ENCODE measurements around the gene ETS1.

Gene ETS1

DNA sequence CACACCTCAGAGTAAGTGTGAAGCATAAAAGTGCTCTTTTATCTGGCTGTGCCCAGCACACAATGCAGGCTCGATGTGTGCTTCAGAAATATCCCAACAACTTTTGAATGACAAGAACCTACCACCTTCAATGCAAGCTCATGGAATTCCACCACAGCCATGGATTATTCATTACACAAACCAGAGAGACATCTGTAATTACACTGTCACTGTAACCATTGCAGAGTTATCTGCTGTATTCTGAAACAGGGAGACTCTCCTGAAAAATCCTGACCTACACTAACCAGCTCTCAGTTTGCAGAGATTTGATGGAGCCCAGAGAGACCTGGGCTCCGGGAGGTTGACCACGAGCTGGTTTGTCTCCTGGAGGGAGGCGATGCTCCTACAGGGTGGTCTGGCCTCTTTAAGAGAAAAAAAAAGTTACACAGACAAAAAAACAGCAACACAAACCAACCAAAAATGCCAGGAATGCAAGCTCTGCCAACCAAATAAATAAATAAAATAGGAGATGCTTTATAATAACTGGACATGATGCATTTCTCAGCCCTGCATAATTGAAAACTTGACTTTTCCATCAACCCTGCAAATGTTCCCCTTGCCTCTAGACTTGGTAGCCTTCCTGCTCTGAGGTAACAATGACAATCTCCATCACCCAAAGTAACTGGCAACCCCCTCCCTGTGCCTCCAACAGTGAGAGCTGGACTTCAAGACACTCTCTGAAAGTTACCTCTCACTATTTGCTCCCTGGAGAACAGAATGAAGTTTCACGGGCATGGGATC is 69.7 kb downstream of the ETS1 start:
- no peak for DNase-seq (ENCODE audit: low spot score)

DNA sequence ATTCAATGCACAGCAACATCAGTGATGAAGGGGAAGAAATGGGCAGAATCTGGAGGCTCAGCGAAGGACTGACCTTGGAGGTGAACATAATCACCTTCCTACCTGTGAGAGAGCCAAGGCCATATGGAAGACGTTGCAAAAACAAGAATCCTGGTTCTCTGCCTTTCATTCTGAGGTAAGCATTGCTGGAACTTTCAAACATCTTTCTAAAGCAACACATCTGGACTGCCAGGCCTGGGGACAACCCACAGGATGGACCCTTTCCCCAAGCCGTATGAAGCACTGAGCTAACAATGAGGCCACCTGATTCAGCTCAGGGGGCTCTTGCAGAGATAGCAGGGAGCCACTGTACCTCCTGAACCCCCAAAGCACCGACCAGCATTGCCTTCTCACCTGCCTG is 70.5 kb downstream of the ETS1 start:
- DNase-seq (ENCODE audit: low spot score): no peak

DNA sequence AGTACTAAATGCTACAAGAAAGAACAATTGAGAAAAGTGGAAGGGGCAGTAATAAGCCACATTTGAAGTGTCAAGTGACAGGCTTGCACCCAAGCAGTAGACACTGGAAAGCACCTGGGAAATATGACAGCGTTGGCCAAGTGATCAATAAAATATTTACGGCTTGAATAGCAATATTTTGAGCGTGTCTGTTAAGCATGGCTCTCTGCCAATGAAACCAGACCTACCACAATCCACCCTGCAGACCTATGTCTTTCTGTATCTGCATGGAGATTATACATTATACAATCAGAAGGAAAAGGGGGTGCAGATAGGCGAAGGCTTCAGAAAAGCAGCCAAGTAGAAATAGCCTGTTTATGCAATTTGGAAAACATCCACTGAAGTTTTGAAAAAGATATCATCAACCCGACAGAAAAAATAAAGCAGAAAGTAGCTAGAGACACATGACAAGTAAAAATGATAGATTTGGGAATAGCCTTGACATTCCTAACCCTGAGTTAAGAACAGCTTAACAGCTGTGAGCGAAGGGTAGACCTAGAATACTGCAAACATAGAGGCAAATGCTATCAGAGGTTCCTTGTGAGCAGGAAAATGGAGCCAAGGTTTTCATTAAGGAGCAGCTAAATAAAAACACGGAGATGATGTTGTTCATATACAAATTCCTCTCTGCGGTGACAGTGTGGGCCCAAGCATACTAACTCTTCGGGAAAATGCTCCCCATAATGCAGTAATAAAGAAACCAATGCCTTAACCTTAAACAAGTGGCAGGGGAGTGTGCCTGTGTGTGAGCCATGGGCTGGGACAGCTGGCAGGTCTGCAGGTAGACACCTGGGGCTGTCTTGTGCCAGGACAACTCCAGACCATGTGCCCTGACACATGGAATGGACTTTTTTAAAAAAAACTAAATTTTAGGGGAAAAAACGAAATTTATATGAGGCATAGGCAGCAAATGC is 71.3 kb downstream of the ETS1 start:
- DNase-seq (ENCODE audit: low spot score): no peak

DNA sequence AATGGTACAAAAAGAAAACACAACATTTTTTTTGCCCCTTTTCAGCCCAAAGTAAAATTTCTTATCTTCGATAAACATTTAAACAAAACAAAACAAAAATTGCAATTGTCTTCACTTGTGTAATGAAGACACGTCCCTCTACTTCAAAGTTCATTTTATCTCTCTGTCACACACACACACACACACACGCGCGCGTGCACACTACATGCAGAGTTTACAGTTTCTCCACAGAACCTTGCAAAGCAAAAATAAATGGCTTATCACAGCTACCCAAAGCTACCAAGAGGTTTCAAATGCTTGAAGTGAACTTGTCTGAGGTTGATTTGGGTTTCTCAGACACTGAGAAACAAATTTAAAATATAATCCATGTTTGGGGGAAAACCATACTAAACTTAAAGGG is 72.3 kb downstream of the ETS1 start:
- no peak for DNase-seq (ENCODE audit: low spot score)

DNA sequence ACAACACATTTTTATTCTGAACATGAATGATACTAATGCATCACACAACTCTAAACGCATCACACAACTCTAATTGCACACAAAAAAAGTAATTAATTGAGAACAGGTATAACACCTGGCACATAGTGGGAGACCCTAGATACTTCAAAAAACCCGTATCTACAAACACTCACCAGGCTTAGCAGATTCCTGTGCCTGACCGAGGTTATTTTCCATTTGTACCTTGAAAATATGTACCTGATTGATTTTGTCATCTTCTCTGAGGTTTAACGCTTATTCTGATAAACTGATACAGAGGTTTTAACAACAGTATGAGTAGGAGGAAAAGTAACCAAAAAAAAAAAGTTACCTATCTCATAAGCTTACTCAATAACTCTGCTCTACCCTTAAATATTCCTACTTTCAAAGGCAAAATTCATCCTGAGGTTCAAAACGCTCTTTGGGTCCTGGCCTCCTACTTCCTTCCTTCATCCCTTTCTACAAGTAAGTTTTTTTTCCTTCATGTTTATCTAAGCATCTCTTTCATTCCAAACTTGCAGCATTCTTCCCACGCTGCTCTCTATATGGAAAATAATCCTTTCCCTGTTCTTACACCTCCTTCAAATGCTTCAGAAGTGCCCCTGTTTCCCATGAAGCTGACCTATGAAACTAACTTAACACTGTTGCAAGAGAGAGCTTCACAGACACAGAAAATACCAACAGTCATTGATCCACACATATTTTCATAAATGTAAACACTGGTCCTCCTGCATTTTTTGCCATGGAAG is 73.3 kb downstream of the ETS1 start:
- DNase-seq (ENCODE audit: low spot score): no peak

DNA sequence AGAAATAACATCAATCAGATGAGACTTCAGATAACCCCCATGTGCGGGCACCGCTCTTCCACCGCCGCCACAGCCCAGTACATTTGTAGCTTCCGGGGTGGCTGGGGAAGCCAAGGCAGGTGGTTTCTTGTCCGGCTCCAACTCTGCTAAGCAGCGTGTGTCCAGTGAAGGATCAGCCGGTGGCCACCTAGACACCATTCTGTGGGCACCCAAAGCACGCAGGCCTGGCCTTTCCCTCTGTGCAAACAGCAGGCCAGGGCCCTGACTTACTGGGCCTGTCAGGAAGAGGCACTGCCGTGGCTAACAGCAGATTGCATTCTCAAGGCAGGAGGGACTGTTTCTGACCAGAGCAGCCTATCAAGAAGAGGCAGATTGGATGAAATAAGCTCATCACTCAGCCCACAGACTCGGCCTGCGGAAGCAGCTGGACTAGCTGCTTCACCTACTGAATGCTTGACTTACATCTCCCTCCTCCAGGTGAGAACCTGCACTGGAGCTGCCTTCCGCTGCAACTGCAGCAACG is 74.8 kb downstream of the ETS1 start:
- no peak for DNase-seq (ENCODE audit: low spot score)

DNA sequence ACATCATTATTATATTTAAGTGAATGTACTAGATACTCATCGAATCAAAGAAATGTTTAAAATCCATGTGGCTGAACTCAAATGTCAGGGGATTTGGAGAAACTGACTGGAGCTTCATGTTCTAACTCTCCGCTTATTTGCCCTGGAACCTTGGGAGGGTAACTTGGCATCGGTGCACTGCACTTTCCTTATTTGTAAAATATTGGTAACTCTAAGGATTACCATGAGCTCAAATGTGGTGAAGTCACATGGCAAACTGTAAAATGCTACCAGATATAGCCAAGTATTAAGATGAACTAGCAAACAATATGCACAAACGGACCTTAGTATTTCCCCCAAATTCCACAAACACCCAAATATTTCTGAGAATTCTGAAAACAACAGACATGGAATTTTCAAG is 75.6 kb downstream of the ETS1 start:
- no peak for DNase-seq (ENCODE audit: low spot score)

DNA sequence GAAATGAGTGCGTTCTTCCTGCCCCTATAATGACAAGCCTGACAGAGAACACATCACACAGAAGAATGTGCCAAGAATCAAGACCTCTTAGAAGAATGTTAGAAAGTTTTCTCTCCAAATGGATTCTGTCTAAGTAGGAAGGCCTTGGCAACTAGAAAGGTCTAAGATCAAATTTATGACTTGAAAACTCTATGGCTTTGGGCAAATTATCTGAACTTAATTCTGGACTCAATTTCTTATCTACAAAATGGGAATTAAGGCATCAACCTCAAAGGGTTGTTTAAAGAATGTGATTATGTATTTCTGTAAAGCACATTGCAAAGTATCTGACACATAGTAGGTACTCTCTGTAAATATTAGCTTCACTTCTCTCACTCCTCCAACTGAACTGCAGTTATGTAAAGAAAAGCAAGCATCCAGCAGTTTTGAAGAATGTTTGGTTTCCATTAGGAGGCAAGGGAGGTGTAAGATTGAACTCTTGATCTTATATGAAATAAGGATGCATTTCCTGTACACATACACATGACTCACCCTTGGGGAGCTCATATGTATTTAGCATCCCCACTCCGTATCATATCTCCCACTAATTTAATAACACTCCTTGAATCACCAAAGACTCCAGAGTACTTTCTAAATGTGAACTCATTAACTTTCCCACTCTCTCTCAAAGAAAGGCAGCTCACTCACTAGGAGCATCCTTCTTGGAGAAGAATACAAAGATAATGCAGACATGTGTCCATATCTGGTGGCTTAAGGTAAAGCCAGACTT is 77.6 kb downstream of the ETS1 start:
- no peak for DNase-seq (ENCODE audit: low spot score)

DNA sequence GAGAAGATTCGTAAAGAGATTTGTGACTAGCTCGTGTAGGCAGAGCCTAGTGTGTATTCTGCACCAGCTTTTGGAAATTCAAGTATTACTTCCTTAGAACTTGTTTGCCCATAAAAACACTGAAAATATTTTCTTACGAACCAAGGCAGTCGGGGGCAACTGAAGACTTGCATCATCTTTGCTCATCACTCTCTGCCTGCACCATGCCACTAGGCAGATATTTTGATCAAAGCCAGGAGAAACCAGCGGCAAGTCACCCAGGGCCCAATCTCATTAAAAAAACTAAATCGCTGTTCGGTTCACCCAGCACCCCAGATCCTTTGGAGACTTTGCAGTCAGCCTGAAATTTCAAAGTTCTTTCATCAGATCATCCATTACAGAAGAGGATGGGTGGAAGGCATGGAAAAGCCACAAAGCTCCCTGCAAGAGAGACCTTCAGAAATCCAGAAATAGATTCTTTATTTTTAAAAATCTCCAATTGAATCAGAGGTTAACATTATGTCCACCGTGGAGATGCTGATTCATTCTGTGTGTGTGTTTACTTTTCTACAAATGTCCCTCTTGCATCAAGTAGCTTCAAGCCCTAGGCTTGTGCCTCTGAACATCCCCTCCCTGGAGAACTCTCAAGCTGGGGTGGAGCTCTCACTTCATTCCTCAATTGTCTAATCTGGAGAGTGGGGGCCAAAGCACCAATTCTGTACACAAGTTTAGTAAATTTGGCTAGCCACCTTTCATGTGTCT is 78.4 kb downstream of the ETS1 start:
- DNase-seq (ENCODE audit: low spot score): no peak

DNA sequence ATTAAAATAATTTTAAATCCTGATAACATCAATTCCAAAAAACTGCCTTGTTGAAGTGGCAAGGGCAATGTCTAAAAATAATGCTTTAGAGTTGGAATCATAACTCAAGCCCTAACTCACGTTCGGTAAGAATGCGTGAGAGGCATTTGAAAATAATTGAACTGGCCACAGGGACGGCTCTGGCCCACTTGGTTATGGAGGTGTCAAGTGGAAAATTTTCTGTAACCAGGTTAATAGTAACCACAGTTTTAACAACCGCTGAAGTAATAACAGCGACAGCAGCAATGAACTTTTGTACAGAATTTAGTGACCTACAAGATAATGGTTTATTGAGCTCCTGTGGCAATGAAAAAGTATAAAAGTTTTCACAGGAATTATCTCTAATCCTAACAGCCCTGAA is 79.4 kb downstream of the ETS1 start:
- no peak for DNase-seq (ENCODE audit: low spot score)

DNA sequence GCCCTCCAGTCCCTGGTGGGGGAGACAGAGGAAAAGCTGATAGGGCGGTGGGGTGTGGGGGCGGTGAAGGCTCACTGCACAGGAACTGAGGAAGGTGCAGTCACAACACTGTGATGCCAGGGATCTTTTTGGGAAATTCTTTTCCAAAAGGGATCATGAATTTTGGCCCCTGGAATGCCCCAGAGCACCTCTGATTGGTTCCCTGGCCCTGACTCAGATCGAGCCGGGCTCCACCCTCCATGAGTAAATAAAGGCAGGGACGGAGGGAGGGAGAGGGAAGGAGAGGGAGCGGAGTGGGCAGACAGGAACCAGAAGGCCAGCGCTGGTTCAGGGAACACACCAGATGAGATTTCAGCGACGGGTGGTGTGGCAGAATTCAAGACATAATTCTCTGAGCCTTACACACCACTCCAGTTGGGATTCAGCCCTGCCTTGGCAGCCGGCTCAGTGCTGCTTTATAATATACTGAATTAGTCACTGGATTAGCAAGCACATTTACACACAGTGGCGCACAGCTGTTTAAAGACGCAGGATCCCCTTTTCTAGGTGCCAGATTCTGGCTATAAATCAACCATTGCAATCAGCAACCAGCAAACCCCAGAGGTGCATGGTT is 80.3 kb downstream of the ETS1 start:
- DNase-seq (ENCODE audit: low spot score): peak; percentile 43

DNA sequence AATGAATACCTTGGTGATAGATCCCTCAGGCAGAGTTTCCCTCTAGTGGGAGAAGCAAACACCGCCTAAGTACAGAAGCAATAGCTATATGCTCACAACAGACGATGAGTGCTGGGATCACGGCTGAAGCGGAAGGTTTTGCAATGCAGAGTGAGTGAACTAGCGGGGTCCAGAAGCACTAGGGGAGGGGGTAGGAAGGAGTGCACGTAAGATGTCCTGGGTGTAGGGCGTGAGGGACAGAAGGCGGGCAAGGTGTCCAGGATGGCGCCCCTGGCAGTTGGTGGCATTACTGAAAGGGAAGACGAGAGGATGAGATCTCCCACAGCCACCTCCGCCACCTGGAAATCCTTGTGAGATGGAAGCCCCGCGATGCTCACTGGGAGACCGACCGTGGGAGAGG is 81.0 kb downstream of the ETS1 start:
- DNase-seq (ENCODE audit: low spot score): no peak

DNA sequence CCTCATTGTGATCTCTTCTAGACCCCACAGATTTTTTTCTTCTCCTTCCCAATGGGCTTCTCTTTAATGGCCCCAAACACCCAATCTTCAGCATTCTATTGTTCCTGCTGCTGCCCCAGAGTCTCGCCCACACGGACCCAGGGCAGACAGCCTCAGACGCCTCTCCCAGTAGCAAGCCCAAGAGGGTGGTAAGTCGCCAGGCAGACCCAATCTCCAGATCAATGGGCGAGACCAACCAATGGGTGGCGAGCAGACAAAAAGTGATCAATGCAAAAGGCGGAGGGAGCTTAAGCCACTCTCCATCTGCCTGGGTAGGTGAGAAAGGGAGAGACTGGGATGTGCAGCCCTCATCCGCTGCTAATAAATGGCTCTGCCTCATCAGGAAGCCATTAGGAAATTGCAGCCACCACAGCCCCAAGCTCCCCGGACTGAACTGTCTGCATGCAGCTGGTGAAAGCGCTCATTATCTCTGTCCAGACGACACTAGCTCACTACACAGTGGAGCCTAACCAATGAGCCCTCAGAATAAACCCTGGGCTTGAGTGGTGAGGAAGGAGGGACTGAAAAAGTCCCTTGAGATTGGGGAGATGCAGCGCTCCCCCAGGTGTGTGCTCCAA is 81.8 kb downstream of the ETS1 start:
- DNase-seq (ENCODE audit: low spot score): no peak

DNA sequence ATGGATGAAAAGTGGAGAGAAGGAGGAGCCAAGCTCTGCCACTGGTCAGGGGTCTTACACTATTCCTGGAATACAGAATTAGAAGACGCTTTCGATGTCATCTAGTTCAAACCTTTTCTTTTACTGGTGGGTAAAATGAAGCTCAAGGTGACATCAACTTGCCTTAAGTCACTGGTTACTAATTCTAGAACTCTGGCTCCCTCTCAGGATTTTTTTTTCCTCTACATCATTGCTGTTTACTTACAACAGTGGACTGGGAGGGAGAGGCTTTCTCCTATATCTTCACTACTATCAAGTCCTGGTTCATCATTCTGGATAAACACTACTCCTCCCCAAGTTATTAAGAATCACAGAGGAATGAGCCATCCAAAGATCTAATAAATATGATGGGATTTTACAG is 82.9 kb downstream of the ETS1 start:
- DNase-seq (ENCODE audit: low spot score): no peak

DNA sequence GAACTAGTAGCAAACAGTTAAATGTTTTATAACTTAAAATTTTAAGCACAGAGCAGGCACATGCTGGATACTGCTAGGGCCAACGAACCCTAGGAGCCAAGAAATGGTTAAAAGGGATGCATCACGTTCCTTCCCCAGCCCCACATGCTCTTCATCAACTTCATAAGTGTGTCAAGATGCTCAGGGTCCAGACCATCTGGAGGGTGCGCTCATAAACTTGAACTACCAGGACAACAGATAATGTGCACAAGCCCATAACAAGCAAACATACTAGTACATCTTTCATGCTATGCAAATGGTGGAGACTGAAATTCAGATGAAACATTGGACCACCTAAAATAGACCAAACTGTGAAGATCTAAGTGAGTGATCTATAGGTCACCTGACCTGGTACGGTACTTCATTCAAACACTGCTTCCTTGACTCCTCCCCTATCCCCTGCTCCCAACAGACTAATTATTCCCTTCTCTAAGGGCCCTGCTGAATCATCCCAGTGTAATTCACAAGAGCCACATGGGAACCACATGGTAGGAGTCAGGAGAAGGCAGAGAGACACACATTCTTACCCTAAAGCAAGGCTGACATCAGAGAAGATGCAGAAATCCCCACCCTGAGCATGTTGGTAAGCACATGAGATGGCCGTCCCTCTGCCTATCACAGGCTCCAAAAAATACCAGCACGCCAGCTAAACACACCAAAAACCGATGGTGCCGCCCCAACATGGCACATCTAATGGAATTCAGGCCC is 83.9 kb downstream of the ETS1 start:
- DNase-seq (ENCODE audit: low spot score): no peak

DNA sequence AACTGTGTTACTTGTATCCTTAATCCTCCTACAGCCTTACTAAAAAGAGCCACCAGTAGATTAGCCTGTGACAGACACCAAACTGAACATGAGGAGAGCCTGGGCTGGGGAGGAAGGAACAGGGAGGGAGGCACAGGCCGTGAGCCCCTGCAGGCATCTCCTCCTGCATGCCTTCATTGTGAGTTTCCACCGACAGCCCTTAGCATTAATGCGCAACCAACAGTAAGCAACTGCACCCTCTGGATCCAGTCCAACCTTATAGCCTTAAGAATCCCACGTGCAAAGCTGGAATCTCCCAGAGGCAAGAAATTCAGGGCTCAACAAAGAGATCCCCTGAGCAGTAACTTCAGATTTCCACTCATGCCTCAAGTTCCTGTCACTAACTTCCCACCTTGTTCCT is 84.6 kb downstream of the ETS1 start:
- DNase-seq (ENCODE audit: low spot score): no peak

DNA sequence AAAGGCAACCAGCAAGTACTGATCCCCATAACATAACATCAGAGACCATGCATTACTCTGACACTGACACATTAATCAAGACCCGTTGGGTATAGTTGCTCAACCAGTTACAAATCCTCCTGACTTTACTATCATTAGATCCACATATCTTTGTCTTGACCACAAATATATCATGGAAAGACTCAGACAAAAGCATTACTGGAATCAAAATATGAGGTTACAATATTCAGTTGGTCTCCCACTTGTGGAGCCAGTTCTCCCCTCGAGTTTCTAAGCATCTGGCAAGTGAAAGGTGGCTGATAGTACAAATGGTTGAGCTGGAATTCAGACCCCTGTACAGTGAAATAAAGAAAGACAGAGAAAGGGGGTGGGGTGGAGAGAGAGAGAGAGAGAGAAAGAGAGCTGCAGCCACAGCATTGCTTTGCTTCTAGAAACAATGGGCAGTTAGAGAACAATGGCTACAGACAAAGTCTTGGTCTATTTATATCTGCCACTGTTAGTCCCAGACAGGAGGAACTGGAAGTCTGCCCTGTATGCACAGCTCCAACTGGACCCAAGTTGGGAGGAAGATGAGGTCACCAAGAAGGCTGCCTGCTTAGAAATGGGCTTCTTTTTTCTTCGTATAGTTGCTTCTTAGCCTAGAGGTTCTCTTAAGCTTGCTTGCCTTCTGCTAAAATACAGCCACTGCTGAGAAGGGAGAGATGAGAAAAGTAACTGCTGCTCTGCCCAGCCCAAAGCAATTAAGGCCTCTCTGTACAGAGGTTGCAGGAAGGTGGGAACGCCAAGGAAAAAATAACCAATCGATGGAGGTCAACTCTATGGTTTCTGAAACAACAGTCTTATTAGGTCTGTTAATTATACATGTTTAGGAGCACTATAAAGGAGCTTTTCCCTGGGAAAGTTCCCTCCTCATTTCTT is 85.5 kb downstream of the ETS1 start:
- no peak for DNase-seq (ENCODE audit: low spot score)

DNA sequence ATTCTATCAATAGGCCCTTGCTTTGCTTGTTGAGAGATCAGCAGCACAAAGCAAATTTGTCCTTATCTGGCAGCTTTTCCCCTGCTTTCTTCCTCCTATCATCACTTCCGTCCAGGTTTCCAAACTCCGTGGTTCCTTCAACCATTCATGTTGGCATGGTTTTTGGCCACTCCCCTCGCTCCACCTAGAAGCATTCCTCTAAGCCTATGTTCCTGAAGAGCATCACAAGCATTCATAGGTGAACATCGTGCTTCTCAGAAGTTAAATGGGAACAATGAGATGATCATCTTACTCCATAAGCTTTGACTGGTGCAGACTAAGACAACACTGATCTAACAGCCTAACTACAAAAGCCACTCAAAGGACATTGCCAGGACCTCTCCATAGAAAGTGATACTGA is 86.3 kb downstream of the ETS1 start:
- DNase-seq (ENCODE audit: low spot score): no peak
